ENCODE results near the gene GPR22. TPM values are rescaled to one million over a fixed set of nuclear protein-coding genes. Genes with fewer than 3 reads are reported as not detected.

The GPR22 gene
- 10 to 100 TPM; 21.7 to 40.6 TPM for total RNA-seq

GRCh38 chr7:107469929-107470328, at the start of gene GPR22:
Gene GPR22 (plus strand): TSS chr7:107470057. CDS start chr7:107474061, 4,004 bp downstream.
- DNase-seq (ENCODE audit: low spot score), result no peak
- H3K27ac ChIP-seq, result peak within 1 kb of the TSS; percentile 53 to 85

GRCh38 chr7:107427462-107427861, 42.4 kb upstream of the GPR22 start:
- Histone ChIP-seq H3K27ac (no peak overlapping the region), H3K36me3 (no peaks in the 10 kb centered on the region), H3K27me3 (no peaks in the 10 kb centered on the region), H3K9me3 (no peaks in the 10 kb centered on the region), H3K4me1 (peaks cover 0 to 5% of the 10 kb centered on the region in 2 donors), H3K4me3 (no peak overlapping the region)
- TF ChIP-seq CTCF (IDR thresholded peaks at IDR 0.05), result no peak
- DNase-seq (ENCODE audit: low spot score), result no peak

More at GRCh38 chr7:107469929-107470328, at the start of gene GPR22:
- Histone ChIP-seq H3K27me3 (no peaks in the 10 kb centered on the region), H3K9me3 (no peaks in the 10 kb centered on the region), H3K4me1 (no peaks in the 10 kb centered on the region), H3K36me3 (no peaks in the 10 kb centered on the region), H3K4me3 (peak within 1 kb of the TSS; percentile 31 to 38)
- no peak for TF ChIP-seq CTCF (IDR thresholded peaks at IDR 0.05)

- Histone ChIP-seq H3K4me3 (no peak overlapping the region), H3K27ac (no peak overlapping the region), H3K36me3 (no peaks in the 10 kb centered on the region), H3K27me3 (no peaks in the 10 kb centered on the region), H3K9me3 (peaks cover 0 to 7% of the 10 kb centered on the region in 2 donors), H3K4me1 (peaks cover 0 to 5% of the 10 kb centered on the region in 2 donors)
- TF ChIP-seq CTCF (IDR thresholded peaks at IDR 0.05), result no peak
- DNase-seq (ENCODE audit: low spot score), result no peak
Measured at GRCh38 chr7:107428642-107429041, 41.2 kb upstream of the GPR22 start.

GRCh38 chr7:107430057-107430456, 39.8 kb upstream of the GPR22 start:
- peaks cover 0 to 9% of the 10 kb centered on the region in 2 donors for H3K9me3 ChIP-seq
- H3K27ac ChIP-seq, result no peak overlapping the region
- H3K27me3 ChIP-seq, result no peaks in the 10 kb centered on the region
- H3K36me3 ChIP-seq, result no peaks in the 10 kb centered on the region
- no peak for DNase-seq (ENCODE audit: low spot score)
- no peak for TF ChIP-seq CTCF (IDR thresholded peaks at IDR 0.05)
- H3K4me1 ChIP-seq, result peaks cover 0 to 5% of the 10 kb centered on the region in 2 donors
- H3K4me3 ChIP-seq, result no peak overlapping the region

- H3K36me3 ChIP-seq, result no peaks in the 10 kb centered on the region
- H3K4me1 ChIP-seq, result peaks cover 0 to 5% of the 10 kb centered on the region in 2 donors
- H3K27me3 ChIP-seq, result no peaks in the 10 kb centered on the region
- TF ChIP-seq CTCF (IDR thresholded peaks at IDR 0.05), result no peak
- H3K4me3 ChIP-seq, result no peak overlapping the region
- peaks cover 0 to 9% of the 10 kb centered on the region in 2 donors for H3K9me3 ChIP-seq
- H3K27ac ChIP-seq, result no peak overlapping the region
- DNase-seq (ENCODE audit: low spot score), result no peak
Measured at GRCh38 chr7:107432261-107432660, 37.6 kb upstream of the GPR22 start.

- TF ChIP-seq CTCF (IDR thresholded peaks at IDR 0.05), result no peak
- no peak overlapping the region for H3K27ac ChIP-seq
Measured at GRCh38 chr7:107435749-107436148, 34.1 kb upstream of the GPR22 start.

More at GRCh38 chr7:107435749-107436148, 34.1 kb upstream of the GPR22 start:
- DNase-seq (ENCODE audit: low spot score), result no peak
- H3K9me3 ChIP-seq, result peaks cover 0 to 9% of the 10 kb centered on the region in 2 donors
- H3K36me3 ChIP-seq, result no peaks in the 10 kb centered on the region
- no peak overlapping the region for H3K4me3 ChIP-seq
- no peaks in the 10 kb centered on the region for H3K4me1 ChIP-seq
- H3K27me3 ChIP-seq, result no peaks in the 10 kb centered on the region

Data from right atrium auricular region (tissue), 2 donors.